ENCODE data around the gene CCK. TPM values are rescaled to one million over a fixed set of nuclear protein-coding genes. Genes with fewer than 3 reads are reported as not detected.

Gene CCK
- total and polyA plus RNA-seq, 2 experiments from 2014 or later = 0.97 TPM; not detected in 1

- Histone ChIP-seq H3K36me3 (replicated peaks; ENCODE audit: insufficient read depth, low read depth) (no peaks in the 10 kb centered on the region), H4K20me1 (ENCODE audit: insufficient read depth, poor library complexity, severe bottlenecking) (no peaks in the 10 kb centered on the region), H3K9me2 (replicated peaks; ENCODE audit: insufficient read depth) (no peaks in the 10 kb centered on the region), H3K4me1 (ENCODE audit: insufficient read depth) (no peaks in the 10 kb centered on the region), H2AFZ (no peak overlapping the region), H3K79me2 (no peaks in the 10 kb centered on the region), H3K9me3 (ENCODE audit: low read depth) (no peaks in the 10 kb centered on the region), H3K27me3 (no peaks in the 10 kb centered on the region), H3K4me3 (no peak overlapping the region), H3K4me2 (no peak overlapping the region), H3K27ac (no peak overlapping the region)
- TF ChIP-seq EZH2phosphoT487 (IDR thresholded peaks at IDR 0.05; ENCODE audit: low read depth, severe bottlenecking, unreplicated experiment) = no peak
- no peak for TF ChIP-seq CTCF (IDR thresholded peaks at IDR 0.05; ENCODE audit: poor library complexity)
- TF ChIP-seq EZH2 (IDR thresholded peaks at IDR 0.05; ENCODE audit: borderline replicate concordance) = no peak
- DNase-seq (ENCODE audit: low spot score) = peak; percentile 66
- 33% methylated on average over 3 of the region's 3 CpGs for WGBS (ENCODE audit: low lambda C conversion rate, missing lambda C conversion rate)
Measured at GRCh38 chr3:42300013-42300412, 34.0 kb upstream of the CCK start.

- no peak overlapping the region for H3K4me3 ChIP-seq
- H2AFZ ChIP-seq = no peak overlapping the region
- H3K9me2 ChIP-seq (replicated peaks; ENCODE audit: insufficient read depth) = no peaks in the 10 kb centered on the region
- WGBS (ENCODE audit: low lambda C conversion rate, missing lambda C conversion rate) = 70% methylated on average over 2 of the region's 2 CpGs
- H4K20me1 ChIP-seq (ENCODE audit: insufficient read depth, poor library complexity, severe bottlenecking) = no peaks in the 10 kb centered on the region
- H3K4me1 ChIP-seq (ENCODE audit: insufficient read depth) = no peaks in the 10 kb centered on the region
- H3K4me2 ChIP-seq = no peak overlapping the region
- H3K27me3 ChIP-seq = no peaks in the 10 kb centered on the region
- no peaks in the 10 kb centered on the region for H3K9me3 ChIP-seq (ENCODE audit: low read depth)
- TF ChIP-seq CTCF (IDR thresholded peaks at IDR 0.05; ENCODE audit: poor library complexity) (no peak), EZH2phosphoT487 (IDR thresholded peaks at IDR 0.05; ENCODE audit: low read depth, severe bottlenecking, unreplicated experiment) (no peak), EZH2 (IDR thresholded peaks at IDR 0.05; ENCODE audit: borderline replicate concordance) (no peak)
- no peak overlapping the region for H3K27ac ChIP-seq
- H3K36me3 ChIP-seq (replicated peaks; ENCODE audit: insufficient read depth, low read depth) = no peaks in the 10 kb centered on the region
- no peaks in the 10 kb centered on the region for H3K79me2 ChIP-seq
- DNase-seq (ENCODE audit: low spot score) = no peak
Measured at GRCh38 chr3:42298259-42298658, 32.3 kb upstream of the CCK start.

GRCh38 chr3:42292009-42292408 is 26.0 kb upstream of the CCK start:
- Histone ChIP-seq H3K27me3 (peaks cover 6% of the 10 kb centered on the region), H3K4me2 (no peak overlapping the region), H3K79me2 (no peaks in the 10 kb centered on the region), H4K20me1 (ENCODE audit: insufficient read depth, poor library complexity, severe bottlenecking) (no peaks in the 10 kb centered on the region), H3K4me3 (no peak overlapping the region), H3K4me1 (ENCODE audit: insufficient read depth) (no peaks in the 10 kb centered on the region), H3K9me2 (replicated peaks; ENCODE audit: insufficient read depth) (no peaks in the 10 kb centered on the region), H3K27ac (no peak overlapping the region), H3K36me3 (replicated peaks; ENCODE audit: insufficient read depth, low read depth) (no peaks in the 10 kb centered on the region), H2AFZ (no peak overlapping the region), H3K9me3 (ENCODE audit: low read depth) (no peaks in the 10 kb centered on the region)
- no peak for DNase-seq (ENCODE audit: low spot score)
- TF ChIP-seq EZH2 (IDR thresholded peaks at IDR 0.05; ENCODE audit: borderline replicate concordance) (no peak), EZH2phosphoT487 (IDR thresholded peaks at IDR 0.05; ENCODE audit: low read depth, severe bottlenecking, unreplicated experiment) (no peak), CTCF (IDR thresholded peaks at IDR 0.05; ENCODE audit: poor library complexity) (no peak)
- WGBS (ENCODE audit: low lambda C conversion rate, missing lambda C conversion rate) = 64% methylated on average over 1 of the region's 1 CpG
